ENCODE data around the gene CBX2.
"Not testable (repeated sequence)": the region's sequence is repeated elsewhere in the genome, so short reads cannot be mapped to it uniquely, and the experiment has no call there.

Gene CBX2

DNA sequence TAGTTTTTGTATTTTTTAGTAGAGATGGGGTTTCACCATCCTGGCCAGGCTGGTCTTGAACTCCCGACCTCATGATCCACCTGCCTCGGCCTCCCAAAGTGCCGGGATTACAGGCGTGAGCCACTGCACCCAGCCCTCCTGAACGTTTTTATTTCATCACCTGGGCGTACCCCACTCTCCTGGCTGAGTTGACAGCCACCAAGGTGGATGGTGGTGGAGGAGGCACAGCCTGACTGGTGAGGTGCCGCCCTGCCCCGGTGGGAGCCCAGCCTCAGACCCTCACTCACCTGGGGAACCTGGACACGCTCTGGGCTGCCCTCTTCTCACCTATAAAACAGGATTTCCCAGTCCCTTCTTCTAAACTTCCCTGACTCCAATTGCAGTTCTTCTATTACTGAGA, 5.2 kb upstream of the CBX2 start:
- DNase-seq: not testable (repeated sequence)

GRCh38 chr17:79774561-79774975, 3.4 kb upstream of the CBX2 start:
- DNase-seq: no peak

- no peak for DNase-seq
Observed at GRCh38 chr17:79775632-79776031, 2.3 kb upstream of the CBX2 start.

DNA sequence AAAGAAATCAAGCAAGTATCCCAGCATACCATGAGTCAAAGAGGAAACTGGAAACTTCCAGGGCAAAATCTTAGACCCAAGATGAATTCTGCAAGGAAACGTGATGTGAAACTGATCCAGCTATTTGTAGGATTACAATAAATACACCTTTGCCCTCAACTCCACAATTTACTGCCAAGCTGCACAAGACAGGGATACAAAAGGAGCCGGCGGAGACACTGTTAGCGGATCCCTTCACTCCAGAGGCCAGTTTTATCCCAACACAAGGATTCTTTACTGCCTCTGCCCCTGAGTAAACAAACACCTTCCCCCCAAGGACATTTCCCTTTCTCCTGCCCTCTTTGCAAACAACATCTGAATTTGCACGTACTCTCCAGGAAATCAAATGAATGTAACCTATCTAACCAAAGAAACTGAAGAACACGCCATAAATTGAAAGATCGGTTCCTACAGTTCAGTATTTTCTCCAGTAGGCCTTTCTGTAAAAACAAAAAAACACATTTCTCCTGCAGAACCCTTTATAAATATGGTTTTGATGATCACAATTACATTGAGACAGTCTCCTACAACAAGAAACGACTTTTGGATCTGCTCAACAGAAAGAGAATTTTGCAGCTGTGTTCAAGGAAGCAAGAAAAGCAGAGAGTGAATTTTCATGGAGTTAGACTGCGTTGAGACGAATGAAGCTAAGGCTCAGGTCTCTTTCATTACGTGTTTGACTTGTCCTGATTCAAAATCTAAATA, 1.4 kb upstream of the CBX2 start:
- DNase-seq: no peak

GRCh38 chr17:79777120-79777893, 641 bp upstream of the CBX2 start:
- no peak for DNase-seq

DNA sequence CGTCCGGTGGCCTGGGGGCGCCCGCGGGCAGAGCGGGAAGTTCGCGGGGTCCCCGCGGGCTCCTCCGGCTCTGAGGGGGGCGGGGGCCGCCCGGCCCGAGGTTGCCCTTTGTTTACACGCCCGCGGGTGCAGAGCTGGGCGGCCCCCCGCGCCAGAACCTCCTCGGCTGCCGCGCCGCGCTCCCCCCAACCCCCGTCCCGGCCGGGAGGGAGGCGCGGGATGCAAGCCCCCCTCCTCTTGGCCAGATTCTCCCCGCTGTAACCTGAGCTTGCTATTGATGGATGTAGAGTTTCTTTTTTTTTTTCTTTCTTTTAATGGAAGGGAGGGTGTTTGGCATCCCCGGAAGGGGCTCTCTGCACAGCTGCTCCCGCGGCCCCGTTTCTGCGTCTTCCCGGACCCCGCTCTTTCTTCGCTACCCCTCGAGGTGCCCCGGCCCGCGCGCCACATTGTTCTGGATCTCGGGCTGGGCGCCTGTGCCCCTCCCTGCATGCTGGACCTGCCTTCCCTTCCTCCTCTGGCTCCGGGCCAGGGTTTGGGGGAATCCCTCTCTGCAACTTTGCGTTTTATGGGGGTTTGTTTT, 646 bp downstream of the CBX2 start:
- DNase-seq: no peak

- no peak for DNase-seq
Observed at GRCh38 chr17:79779084-79779529, 1.2 kb downstream of the CBX2 start.

DNA sequence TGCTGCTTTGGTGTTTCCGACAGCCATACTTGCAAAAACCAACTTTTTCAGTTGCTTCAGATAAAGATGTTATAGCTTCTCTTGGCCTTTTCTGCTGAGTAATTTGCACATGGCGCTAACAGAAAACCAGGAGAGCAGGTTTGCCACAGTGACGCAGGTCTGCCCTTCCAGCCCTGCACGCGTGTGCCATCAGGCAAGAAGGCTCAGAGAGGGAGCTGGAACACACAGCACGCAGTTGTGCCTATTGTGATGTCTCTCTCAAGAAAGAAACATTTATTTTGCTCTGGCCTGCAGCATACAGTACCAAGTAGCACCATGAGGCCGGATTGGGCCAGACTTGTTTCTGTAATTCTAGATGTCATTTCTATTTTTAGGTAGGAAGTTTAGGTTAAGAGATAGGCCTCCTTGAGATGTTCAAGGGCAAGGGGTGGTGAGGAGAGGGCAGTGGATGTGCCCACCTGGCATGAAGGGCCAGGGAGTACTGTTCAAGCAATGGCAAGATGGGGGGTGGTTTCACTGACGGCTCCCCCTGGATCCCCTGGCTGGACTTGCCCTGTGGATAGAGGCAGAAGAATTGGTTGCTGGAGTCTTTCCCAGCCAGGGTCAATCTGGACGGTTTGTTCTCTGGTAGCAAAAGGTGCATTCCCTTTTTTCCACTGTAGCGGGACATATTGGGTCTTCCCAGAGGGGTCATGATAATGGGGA, 1.9 kb downstream of the CBX2 start:
- DNase-seq: no peak

DNA sequence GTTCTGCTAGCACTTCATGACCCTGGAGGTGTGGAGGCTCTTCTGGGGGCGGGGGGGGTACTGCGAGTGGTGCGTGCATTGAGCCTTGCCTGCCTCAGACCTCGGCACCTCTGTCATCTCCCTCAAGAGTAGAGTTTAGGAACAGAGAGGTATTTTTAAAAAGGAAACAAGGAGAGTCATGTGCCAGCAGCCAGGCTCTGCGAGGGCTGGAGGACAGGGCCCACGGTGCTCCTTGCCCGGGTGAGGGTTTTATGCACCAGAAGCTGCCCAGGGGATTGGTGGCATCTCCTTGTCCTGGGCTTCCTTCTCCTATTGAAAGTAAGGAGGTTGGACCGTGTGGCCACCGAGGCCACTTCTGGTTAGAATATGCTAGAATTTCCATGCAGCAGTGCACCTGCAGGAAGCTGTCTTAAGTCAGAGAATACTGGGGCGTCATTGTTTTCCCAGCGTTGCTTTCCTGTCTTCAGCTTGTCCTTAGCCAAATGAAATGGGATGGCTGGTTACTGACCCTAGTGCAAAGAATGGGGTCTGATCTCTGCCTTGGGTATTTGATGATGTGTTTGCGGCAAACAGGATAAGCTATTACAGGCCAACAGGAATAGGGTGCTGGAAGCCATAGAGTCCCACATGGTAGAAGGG, 3.2 kb downstream of the CBX2 start:
- no peak for DNase-seq

DNA sequence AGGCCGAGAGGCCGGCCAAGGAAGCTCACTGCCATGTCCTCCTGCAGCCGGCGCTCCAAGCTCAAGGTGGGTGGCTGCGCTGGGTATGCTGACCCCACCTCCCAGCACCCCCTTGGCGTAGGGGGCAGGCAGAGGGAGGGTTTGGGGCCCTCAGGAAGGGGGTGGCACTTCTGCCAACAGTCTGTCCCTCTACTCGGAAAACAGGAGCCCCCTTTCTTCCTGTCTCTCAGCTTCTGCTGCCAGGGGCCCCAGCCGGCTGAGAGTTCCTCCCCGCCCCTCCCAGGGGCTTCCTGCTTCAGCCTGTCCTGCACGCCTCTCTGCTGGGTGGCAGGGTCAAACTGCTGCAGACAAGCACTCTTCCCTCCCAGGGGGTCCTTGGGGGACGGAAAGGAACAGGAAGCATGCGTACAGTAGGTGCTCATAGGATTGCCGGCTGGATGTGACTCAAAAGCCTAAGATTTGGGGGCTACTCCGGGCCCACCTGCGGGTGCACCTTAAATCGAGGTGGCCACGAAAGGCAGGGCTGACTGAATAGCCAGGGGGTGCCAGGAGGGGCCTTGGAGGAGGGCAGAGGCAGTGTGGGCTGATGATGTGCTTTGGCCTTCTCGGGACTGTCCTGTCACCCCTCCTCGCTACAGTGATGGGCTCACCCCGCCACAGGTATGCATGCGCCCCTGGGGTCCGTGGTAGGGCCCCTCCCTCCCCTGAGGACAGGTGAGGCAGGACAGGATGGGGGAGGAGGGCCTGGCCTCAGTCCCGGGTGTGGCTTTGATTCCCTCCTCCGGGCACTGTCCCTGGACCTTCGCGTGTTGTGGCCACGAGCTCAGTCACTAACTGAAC, 4.0 kb downstream of the CBX2 start:
- no peak for DNase-seq

DNA sequence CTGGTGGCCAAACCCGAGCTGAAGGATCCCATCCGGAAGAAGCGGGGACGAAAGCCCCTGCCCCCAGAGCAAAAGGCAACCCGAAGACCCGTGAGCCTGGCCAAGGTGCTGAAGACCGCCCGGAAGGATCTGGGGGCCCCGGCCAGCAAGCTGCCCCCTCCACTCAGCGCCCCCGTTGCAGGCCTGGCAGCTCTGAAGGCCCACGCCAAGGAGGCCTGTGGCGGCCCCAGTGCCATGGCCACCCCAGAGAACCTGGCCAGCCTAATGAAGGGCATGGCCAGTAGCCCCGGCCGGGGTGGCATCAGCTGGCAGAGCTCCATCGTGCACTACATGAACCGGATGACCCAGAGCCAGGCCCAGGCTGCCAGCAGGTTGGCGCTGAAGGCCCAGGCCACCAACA, 5.9 kb downstream of the CBX2 start:
- DNase-seq: no peak

DNA sequence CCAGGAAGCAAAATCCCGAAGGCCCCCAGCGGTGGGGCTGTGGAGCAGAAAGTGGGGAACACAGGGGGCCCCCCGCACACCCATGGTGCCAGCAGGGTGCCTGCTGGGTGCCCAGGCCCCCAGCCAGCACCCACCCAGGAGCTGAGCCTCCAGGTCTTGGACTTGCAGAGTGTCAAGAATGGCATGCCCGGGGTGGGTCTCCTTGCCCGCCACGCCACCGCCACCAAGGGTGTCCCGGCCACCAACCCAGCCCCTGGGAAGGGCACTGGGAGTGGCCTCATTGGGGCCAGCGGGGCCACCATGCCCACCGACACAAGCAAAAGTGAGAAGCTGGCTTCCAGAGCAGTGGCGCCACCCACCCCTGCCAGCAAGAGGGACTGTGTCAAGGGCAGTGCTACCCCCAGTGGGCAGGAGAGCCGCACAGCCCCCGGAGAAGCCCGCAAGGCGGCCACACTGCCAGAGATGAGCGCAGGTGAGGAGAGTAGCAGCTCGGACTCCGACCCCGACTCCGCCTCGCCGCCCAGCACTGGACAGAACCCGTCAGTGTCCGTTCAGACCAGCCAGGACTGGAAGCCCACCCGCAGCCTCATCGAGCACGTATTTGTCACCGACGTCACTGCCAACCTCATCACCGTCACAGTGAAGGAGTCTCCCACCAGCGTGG, 6.5 kb downstream of the CBX2 start:
- DNase-seq: no peak

DNA sequence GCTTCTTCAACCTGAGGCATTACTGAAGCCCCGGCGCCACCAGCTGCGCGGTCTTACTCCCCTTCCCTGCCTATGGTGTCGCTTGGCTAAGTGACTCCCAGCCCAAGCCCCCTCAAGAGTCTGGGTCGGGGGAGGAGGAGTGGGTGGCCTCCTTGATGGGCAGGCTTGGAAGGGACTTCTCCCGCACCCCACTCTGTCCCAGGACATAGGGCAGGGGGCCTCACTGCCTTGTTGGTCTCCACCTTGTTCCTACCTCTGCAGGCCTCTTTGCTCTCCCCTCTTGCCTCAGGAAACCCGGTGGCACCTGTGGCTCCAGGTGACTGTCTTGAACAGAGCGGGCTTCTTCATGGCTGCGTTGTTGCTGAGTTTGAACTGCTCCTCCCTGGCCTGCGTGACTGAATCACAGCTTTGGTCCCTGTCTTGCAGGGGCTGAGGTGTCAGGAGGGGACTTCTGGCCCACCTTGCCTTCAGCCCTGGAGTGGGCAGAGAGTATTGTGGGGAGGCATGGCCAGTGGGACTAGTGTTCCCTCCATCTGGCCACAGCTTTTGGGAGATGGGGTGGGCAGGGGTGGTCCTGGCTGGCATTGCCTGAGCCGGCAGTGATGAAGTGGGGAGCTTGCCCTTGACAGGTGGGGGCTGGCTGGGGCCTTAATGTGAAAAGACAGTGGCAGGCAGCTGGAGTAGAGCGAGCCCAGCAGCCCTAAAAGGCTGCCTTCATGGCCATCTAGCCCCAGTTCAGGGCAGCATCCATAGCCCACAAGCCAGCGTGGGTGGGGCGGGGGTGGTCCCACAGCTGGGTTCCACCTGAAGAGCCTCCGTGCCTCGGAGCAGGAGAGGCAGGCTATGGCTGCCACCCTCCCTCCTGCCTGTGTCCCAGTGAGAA, 7.3 kb downstream of the CBX2 start:
- DNase-seq: no peak

- no peak for DNase-seq
Observed at GRCh38 chr17:79785900-79786810, 8.2 kb downstream of the CBX2 start.

- DNase-seq: no peak
Observed at GRCh38 chr17:79786930-79787643, 9.1 kb downstream of the CBX2 start.

DNA sequence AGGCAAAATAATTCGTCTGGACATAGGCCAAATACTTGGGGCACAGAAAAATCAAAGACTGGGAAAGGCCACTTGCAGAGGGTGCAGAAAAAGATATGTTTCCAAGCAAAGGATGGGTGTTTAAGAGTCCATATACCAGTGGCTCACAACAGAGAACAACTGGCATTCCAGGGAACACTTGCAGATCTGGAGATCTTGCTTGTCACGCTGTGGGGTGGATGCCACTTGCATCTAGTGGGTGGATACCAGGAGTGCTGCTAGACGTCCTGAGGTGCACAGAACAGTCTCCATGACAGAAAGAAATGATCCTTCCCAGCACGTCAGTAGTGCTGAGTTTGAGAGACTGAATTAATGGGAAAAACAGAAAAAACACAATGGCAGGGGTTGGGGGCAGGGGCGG, 10.5 kb downstream of the CBX2 start:
- no peak for DNase-seq

DNA sequence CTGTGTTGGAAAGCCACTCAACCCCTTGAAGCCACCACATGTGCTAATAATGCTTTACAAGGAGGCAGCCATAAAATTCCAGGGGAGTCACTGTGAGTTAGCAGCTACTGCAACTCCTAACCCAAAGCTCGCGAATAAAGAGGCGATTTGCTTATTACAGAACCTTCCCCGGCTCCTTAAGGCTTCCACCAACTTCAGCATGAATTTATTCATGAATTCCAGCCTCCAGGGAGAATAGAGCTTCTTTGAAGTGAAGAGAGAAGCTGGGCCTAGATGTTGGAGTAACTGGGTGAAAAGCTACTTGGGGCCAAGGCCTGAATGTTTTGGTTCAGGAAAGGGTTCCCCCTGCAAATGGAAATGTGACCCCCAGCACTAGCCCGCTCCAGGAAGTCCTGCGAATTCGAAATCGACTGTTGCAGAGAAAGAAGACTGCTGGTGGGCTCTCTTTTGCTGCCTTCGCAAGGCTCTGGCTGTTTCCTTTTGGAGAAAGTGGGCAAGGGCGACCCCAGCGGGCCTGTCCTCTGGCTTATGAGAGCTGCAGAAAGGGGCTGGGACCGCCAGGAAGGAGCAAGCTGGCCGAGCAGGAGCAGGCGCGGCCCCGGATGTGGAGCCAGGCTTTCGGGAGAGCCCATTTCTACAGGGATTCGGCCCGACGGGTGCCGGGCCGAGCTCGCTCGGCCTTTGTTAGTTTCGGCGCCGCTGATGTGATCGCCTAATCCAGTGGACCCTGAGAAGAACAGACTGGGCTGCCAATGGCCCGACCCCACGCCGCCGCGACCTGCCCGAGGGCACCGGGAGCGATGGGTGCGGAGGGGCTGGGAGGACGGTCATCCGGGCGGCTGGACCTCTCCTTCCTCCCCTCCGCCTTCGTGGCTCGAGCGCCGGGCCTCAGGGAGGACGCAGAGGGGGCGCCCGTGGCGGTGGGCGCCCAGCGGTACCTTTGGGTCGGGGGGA, 11.3 kb downstream of the CBX2 start:
- no peak for DNase-seq
